Epithelial cell of esophagus (primary cell): ENCODE measurements around the gene C17orf100.

ENCODE experiments used
- DNase-seq: peaks from one replicate; pipeline ENCODE4 v3.0.0; 2010; ENCODE audit warnings: low read depth
- H3K4me3 ChIP-seq: 2 replicates; pipeline ENCODE4 v1.5.1; 2011; ENCODE audit warnings: mild to moderate bottlenecking, low read length, control low read depth
- CTCF ChIP-seq: IDR thresholded peaks from 2 replicates; pipeline ENCODE4 v1.5.1; 2011; ENCODE audit warnings: low read depth, mild to moderate bottlenecking, low read length, control low read depth, inconsistent platforms; ENCODE audit not compliant: insufficient read depth; ENCODE audit errors: missing control alignments

C17orf100 gene

DNA sequence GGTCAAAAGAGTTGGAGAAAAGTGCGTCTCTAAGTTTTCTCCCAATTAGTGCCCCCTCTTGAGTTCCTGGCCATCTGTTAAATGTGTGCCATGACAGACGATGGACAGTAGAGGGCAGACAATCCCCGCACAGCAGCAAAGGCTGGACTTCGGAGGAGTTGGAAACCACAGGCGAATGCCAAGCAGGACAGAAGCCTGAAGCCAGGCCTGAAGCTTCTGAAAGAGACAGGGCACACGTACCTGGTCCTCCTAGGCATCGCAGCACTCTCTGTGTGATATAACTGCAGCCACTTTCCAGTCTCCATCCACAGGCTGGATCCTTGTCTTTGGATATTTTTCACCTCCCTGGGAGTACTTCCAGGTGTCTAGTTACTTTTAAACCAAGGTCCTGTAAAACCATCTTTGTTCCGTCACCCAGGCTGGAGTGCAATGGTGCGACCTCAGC lies 14.5 kb downstream of the C17orf100 start:
- TF ChIP-seq CTCF = peak; percentile 97
- peak; percentile 89 for DNase-seq
- no peak overlapping the region for H3K4me3 ChIP-seq

DNA sequence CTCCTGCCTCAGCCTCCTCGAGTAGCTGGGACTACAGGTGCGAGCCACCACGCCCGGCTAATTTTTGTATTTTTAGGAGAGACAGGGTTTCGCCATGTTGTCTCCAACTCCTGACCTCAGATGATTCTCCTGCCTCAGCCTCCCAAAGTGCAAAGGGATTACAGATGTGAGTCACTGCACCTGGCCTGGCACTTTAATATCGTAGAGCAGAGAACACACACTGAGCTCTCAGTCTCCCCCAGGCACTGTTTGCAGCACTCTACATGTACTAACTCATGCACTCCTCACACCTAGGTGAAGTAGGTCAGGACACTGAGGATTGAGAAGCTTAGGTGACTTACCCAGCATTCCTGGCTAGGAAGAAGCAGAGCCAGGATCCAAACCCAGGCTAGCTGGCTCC lies 15.0 kb downstream of the C17orf100 start:
- no peak overlapping the region for H3K4me3 ChIP-seq
- TF ChIP-seq CTCF = no peak
- peak; percentile 77 for DNase-seq

- no peak for TF ChIP-seq CTCF
- no peak for DNase-seq
- H3K4me3 ChIP-seq = no peak overlapping the region
These were observed 16.0 kb downstream of the C17orf100 start for GRCh38 chr17:6667516-6667915.

DNA sequence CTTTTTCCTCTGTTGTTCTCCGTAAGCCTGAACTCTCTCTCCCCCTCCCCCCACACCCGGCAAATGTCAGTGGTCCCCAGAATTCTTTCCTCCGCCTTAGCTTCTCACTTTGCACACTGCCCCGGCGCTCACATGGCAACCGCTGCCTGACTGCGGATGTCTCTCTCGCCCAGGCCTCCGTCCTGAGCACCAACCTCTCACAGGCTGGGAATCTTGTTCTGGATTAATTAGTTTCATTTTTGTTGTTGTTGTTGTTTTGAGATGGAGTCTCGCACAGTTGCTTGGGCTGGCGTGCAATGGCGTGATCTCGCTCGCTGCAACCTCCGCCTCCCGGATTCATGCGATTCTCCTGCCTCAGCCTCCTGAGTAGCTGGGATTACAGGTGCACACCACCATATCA lies 16.7 kb downstream of the C17orf100 start:
- no peak overlapping the region for H3K4me3 ChIP-seq
- DNase-seq = no peak
- TF ChIP-seq CTCF = no peak

GRCh38 chr17:6668727-6669425 lies 17.3 kb downstream of the C17orf100 start:
- H3K4me3 ChIP-seq = no peak overlapping the region
- DNase-seq = peak; percentile 37
- no peak for TF ChIP-seq CTCF

- peak; percentile 99 for DNase-seq
- H3K4me3 ChIP-seq = no peak overlapping the region
- TF ChIP-seq CTCF = no peak
These were observed 18.1 kb downstream of the C17orf100 start for GRCh38 chr17:6669479-6670212.
